Medulla oblongata (tissue), 1 donor: ENCODE results near the gene TEX2.
"Not testable (repeated sequence)": the region's sequence is repeated elsewhere in the genome, so short reads cannot be mapped to it uniquely, and the experiment has no call there.

Experiments
- DNase-seq: peaks from one replicate; pipeline ENCODE4 v3.0.0-alpha.2; 2015; ENCODE audit errors: extremely low spot score

The TEX2 gene

GRCh38 chr17:64240261-64240740, 22.8 kb downstream of the TEX2 start:
- peak; percentile 38 for DNase-seq

DNA sequence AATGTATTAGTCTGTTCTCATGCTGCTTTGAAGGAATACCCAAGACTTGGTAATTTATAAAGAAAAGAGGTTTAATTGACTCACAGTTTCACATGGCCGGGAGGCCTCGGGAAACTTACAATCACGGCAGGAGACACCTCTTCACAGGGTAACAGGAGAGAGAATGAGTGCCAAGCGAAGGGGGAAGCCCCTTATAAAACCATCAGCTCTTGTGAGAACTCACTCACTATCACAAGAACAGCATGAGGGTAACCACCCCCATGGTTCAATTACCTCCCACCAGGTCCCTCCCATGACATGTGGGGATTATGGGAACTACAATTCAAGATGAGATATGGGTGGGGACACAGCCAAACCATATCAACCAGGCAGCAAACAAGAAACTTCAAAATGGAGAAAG, 24.6 kb downstream of the TEX2 start:
- DNase-seq = not testable (repeated sequence)

DNA sequence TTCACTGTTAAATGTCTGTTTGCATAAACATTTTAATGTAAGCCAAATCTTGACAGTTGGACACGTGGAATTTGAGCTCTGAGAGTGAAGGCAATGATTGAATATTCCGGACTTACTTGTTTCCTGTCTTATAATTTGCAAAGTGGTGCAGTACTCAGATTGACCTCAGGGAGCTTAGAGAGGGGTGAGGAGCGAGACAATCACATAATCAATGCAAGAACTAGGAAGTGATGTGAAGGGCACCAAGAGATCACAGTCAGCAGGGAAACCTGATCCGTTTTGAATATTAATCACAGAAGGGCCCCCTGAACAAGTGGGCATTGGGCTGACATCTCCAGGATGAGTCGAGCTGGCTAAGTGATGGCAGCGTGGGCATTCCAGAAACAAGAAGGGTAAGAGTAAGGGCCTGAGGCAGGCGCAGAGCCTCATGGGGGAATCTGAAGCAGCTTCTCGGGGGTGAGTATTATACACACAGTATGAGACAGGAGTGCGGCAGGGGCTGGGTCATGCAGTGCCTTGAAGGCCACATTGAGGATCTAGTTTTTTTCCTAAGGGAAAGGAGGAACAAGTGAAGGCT, 26.1 kb downstream of the TEX2 start:
- no peak for DNase-seq

DNA sequence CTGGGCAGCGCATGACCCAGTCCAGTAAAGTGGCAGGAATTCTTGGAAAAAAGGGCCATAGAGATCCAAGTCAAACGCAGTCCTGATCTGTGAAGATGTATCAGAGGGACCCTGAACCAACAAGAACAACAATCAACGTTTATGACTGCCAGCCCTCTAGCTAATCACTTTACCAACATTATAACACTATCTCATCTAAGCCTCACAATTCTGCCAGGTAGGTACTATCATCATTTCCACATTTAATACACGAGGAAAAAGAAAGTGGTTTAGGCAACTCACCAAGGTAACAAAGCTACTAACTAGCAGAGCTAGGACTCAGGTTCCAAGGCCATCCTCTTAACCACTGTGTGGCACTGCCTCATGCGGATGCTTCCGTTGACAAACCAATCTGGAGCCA, 28.1 kb downstream of the TEX2 start:
- DNase-seq = no peak

- no peak for DNase-seq
Measured at GRCh38 chr17:64232466-64233262, 30.4 kb downstream of the TEX2 start.

- DNase-seq = no peak
Measured at GRCh38 chr17:64231567-64232141, 31.4 kb downstream of the TEX2 start.

DNA sequence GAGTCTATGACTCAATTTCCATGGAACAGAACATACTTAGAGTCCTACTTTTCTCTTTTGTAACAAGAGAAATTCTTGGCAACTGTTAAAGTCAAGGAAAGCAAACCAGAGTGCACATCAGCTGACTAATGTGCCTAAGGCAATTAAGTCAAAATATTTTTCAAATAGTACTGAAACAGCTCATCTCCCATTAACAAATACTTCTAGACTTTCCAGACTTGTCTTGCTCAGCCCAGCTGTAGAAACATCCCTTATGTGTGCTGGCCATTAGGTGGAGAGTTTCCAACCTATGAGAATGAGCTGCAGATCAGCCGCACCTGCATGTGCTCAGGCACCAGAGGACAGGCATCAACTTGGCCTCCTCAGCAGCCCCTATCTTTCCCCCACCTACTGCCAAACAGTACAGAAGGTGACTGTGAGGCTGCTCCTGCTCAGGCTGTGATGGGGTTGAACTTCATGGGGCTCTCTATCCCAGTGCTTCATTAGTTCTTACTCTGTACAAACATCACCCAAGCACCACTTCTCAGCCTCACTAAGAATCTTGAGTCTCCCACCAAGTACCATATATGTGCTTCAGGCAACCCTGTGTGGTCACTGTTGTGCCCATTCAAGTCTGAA, 32.2 kb downstream of the TEX2 start:
- no peak for DNase-seq

DNA sequence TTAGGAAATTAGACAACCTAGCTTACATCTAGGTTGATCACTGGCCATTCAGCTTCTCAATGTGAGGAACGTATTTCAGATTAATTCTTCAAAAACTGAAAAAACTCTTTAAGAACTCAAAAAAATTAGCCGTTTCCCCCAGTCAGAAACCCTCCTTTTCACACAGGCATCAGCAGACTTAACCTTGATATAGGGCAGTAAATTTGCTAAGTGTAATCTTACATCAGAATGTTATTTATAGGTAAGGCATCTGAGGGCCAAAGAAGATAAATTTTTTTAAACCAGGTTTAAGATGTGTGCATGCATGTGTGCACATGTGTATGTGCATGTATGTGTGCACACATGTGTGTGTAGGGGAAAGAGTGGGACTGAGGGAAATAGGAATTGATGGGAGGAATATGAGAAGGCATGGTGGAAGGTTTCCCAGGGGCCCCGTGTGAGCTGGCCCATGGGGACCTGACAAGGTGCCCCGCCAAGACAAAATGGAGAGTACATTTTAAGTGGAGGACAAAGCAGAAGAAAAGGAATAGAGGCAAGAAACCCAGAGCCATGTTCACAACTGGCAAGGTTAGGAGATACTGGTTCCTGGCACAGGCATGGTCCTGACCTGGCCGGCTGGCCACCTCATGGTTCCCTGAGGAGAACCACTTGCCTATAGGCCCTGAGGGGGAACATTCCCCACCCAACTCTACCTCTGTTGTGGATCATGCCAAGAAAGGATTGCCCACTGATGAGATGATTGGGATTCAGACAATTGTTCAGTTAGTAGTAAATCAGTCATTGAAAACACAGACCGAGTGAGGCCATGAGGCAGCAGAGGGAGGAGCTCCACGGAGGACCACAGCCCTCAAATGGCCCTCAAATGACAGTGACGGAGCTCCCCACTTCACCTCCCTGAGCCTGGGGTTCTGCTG, 33.0 kb downstream of the TEX2 start:
- DNase-seq = no peak

DNA sequence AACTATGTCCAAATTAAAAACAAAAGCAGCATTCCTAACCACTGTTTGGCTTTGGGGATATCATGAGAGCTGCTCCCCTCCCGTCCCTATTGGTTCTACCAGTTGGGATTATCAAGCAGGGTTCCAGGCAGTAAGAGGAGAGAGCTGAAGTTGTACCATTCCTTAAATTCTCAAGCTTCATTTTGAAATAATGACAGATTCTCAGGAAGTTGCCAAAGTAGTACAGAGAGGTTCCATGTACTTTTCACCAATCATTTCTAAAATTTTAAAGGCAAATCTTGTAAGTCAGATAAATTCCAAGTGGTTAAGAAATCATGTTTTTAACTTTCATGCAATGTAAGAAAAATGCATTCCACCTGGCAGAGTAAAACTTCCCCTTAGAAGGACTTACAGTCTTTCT, 36.9 kb downstream of the TEX2 start:
- DNase-seq = no peak

GRCh38 chr17:64225410-64225809, 37.6 kb downstream of the TEX2 start:
- DNase-seq = no peak

- DNase-seq = no peak
Measured at GRCh38 chr17:64223931-64224629, 39.0 kb downstream of the TEX2 start.

GRCh38 chr17:64223283-64223682, 39.8 kb downstream of the TEX2 start:
- no peak for DNase-seq

- no peak for DNase-seq
Measured at GRCh38 chr17:64221679-64222078, 41.4 kb downstream of the TEX2 start.

GRCh38 chr17:64220604-64221003, 42.5 kb downstream of the TEX2 start:
- DNase-seq = not testable (repeated sequence)

GRCh38 chr17:64219571-64219970, 43.5 kb downstream of the TEX2 start:
- DNase-seq = no peak

GRCh38 chr17:64218066-64218465, 45.0 kb downstream of the TEX2 start:
- no peak for DNase-seq

- DNase-seq = peak; percentile 53
Measured at GRCh38 chr17:64217249-64217691, 45.8 kb downstream of the TEX2 start.

- no peak for DNase-seq
Measured at GRCh38 chr17:64216338-64217248, 46.5 kb downstream of the TEX2 start.

DNA sequence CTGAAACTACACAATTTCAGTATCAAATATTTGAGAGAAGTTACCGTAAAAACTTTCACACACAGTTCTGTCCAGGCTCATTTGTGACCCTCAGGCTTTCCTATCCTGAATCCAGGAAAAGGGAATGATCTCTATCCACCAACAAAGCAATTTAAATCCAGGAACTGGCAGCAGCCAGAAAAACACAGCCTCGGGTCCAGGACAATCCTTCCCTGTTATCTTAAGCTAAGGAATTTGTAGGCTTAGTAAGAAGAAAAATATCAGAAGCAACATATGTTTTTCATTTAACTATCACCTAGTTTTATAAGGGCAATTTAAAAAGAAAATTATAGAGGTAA, 47.1 kb downstream of the TEX2 start:
- no peak for DNase-seq

DNA sequence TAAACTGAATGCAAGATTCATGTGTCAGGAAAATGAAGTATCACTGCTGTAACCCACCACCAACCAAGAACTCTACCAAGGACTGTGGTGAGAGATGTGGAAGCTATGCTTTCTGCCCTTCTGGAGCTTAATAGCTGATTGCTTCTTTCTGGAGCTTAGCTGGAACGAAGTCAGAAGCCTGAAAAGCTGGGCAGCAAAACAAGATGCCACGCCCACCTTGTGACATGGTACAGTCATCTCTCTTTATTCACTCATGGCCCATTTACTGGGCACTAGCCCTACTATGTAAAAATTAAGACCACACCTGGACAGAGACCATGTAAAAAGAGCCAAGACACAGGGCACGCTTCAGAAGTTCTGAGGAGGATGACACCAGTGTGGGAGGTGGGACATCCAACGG, 48.1 kb downstream of the TEX2 start:
- DNase-seq = no peak
